ENCODE data around the gene MYL12B.
A peak's percentile ranks its signal among the peaks of the same experiment; 100 is the strongest.

The MYL12B gene

GRCh38 chr18:3262234-3263131 lies 550 bp downstream of the MYL12B start:
- peak overlapping the region; percentile 95 to 99 for H3K9ac ChIP-seq (ENCODE audit: low read depth in 1 of 2, low read length in 2 of 2)
- peaks cover 40 to 45% of the 10 kb centered on the region in 2 donors for H3K4me1 ChIP-seq (ENCODE audit: control insufficient read depth in 1 of 2, insufficient read depth in 2 of 2, low read length in 2 of 2)
- H3K36me3 ChIP-seq (ENCODE audit: control insufficient read depth in 1 of 2, insufficient read depth in 2 of 2, low read length in 2 of 2), result peaks cover 6 to 12% of the 10 kb centered on the region in 2 donors
- H3K4me3 ChIP-seq (ENCODE audit: low read depth in 1 of 2, low read length in 2 of 2), result peak overlapping the region; percentile 96
- H3K9me3 ChIP-seq (ENCODE audit: control insufficient read depth in 1 of 2, low read length in 2 of 2), result no peaks in the 10 kb centered on the region
- H3K27ac ChIP-seq (ENCODE audit: low read depth, low read length), result peak overlapping the region; percentile 96
- H3K27me3 ChIP-seq (ENCODE audit: control insufficient read depth in 1 of 2, insufficient read depth in 2 of 2, low read length in 2 of 2), result no peaks in the 10 kb centered on the region

GRCh38 chr18:3263132-3263700 lies 1.3 kb downstream of the MYL12B start:
- peak overlapping the region; percentile 96 for H3K4me3 ChIP-seq (ENCODE audit: low read depth in 1 of 2, low read length in 2 of 2)
- peaks cover 47 to 49% of the 10 kb centered on the region in 2 donors for H3K4me1 ChIP-seq (ENCODE audit: control insufficient read depth in 1 of 2, insufficient read depth in 2 of 2, low read length in 2 of 2)
- peaks cover 0 to 5% of the 10 kb centered on the region in 2 donors for H3K36me3 ChIP-seq (ENCODE audit: control insufficient read depth in 1 of 2, insufficient read depth in 2 of 2, low read length in 2 of 2)
- no peaks in the 10 kb centered on the region for H3K9me3 ChIP-seq (ENCODE audit: control insufficient read depth in 1 of 2, low read length in 2 of 2)
- no peaks in the 10 kb centered on the region for H3K27me3 ChIP-seq (ENCODE audit: control insufficient read depth in 1 of 2, insufficient read depth in 2 of 2, low read length in 2 of 2)
- peak overlapping the region; percentile 95 to 99 for H3K9ac ChIP-seq (ENCODE audit: low read depth in 1 of 2, low read length in 2 of 2)
- peak overlapping the region; percentile 96 for H3K27ac ChIP-seq (ENCODE audit: low read depth, low read length)

- H3K4me1 ChIP-seq (ENCODE audit: control insufficient read depth in 1 of 2, insufficient read depth in 2 of 2, low read length in 2 of 2), result peaks cover 56 to 60% of the 10 kb centered on the region in 2 donors
Observed at GRCh38 chr18:3264362-3264761, 2.4 kb downstream of the MYL12B start.

GRCh38 chr18:3265564-3266033 lies 3.7 kb downstream of the MYL12B start:
- Histone ChIP-seq H3K4me3 (ENCODE audit: low read depth in 1 of 2, low read length in 2 of 2) (peak overlapping the region; percentile 30 to 46), H3K9ac (ENCODE audit: low read depth in 1 of 2, low read length in 2 of 2) (no peak overlapping the region), H3K27me3 (ENCODE audit: control insufficient read depth in 1 of 2, insufficient read depth in 2 of 2, low read length in 2 of 2) (no peaks in the 10 kb centered on the region), H3K36me3 (ENCODE audit: control insufficient read depth in 1 of 2, insufficient read depth in 2 of 2, low read length in 2 of 2) (no peaks in the 10 kb centered on the region), H3K27ac (ENCODE audit: low read depth, low read length) (no peak overlapping the region), H3K4me1 (ENCODE audit: control insufficient read depth in 1 of 2, insufficient read depth in 2 of 2, low read length in 2 of 2) (peaks cover 54 to 64% of the 10 kb centered on the region in 2 donors), H3K9me3 (ENCODE audit: control insufficient read depth in 1 of 2, low read length in 2 of 2) (no peaks in the 10 kb centered on the region)

More at GRCh38 chr18:3264362-3264761, 2.4 kb downstream of the MYL12B start:
- Histone ChIP-seq H3K4me3 (ENCODE audit: low read depth in 1 of 2, low read length in 2 of 2) (peak overlapping the region; percentile 39 to 96), H3K27me3 (ENCODE audit: control insufficient read depth in 1 of 2, insufficient read depth in 2 of 2, low read length in 2 of 2) (no peaks in the 10 kb centered on the region), H3K36me3 (ENCODE audit: control insufficient read depth in 1 of 2, insufficient read depth in 2 of 2, low read length in 2 of 2) (peaks cover 0 to under 1% of the 10 kb centered on the region in 2 donors), H3K9ac (ENCODE audit: low read depth in 1 of 2, low read length in 2 of 2) (peak overlapping the region in 1 of 2 donors; percentile 7), H3K27ac (ENCODE audit: low read depth, low read length) (no peak overlapping the region), H3K9me3 (ENCODE audit: control insufficient read depth in 1 of 2, low read length in 2 of 2) (no peaks in the 10 kb centered on the region)

- peak overlapping the region; percentile 30 to 46 for H3K4me3 ChIP-seq (ENCODE audit: low read depth in 1 of 2, low read length in 2 of 2)
- H3K9me3 ChIP-seq (ENCODE audit: control insufficient read depth in 1 of 2, low read length in 2 of 2), result no peaks in the 10 kb centered on the region
- peaks cover 50 to 59% of the 10 kb centered on the region in 2 donors for H3K4me1 ChIP-seq (ENCODE audit: control insufficient read depth in 1 of 2, insufficient read depth in 2 of 2, low read length in 2 of 2)
- no peak overlapping the region for H3K27ac ChIP-seq (ENCODE audit: low read depth, low read length)
- no peaks in the 10 kb centered on the region for H3K36me3 ChIP-seq (ENCODE audit: control insufficient read depth in 1 of 2, insufficient read depth in 2 of 2, low read length in 2 of 2)
- no peak overlapping the region for H3K9ac ChIP-seq (ENCODE audit: low read depth in 1 of 2, low read length in 2 of 2)
- H3K27me3 ChIP-seq (ENCODE audit: control insufficient read depth in 1 of 2, insufficient read depth in 2 of 2, low read length in 2 of 2), result no peaks in the 10 kb centered on the region
Observed at GRCh38 chr18:3266062-3266608, 4.2 kb downstream of the MYL12B start.

- H3K36me3 ChIP-seq (ENCODE audit: control insufficient read depth in 1 of 2, insufficient read depth in 2 of 2, low read length in 2 of 2), result peaks cover 3% of the 10 kb centered on the region in 2 donors
- H3K9ac ChIP-seq (ENCODE audit: low read depth in 1 of 2, low read length in 2 of 2), result no peak overlapping the region
- H3K9me3 ChIP-seq (ENCODE audit: control insufficient read depth in 1 of 2, low read length in 2 of 2), result no peaks in the 10 kb centered on the region
- no peak overlapping the region for H3K27ac ChIP-seq (ENCODE audit: low read depth, low read length)
- H3K4me1 ChIP-seq (ENCODE audit: control insufficient read depth in 1 of 2, insufficient read depth in 2 of 2, low read length in 2 of 2), result peaks cover 50 to 59% of the 10 kb centered on the region in 2 donors
- no peaks in the 10 kb centered on the region for H3K27me3 ChIP-seq (ENCODE audit: control insufficient read depth in 1 of 2, insufficient read depth in 2 of 2, low read length in 2 of 2)
- no peak overlapping the region for H3K4me3 ChIP-seq (ENCODE audit: low read depth in 1 of 2, low read length in 2 of 2)
Observed at GRCh38 chr18:3268306-3268705, 6.4 kb downstream of the MYL12B start.

GRCh38 chr18:3269241-3269913 lies 7.4 kb downstream of the MYL12B start:
- Histone ChIP-seq H3K9ac (ENCODE audit: low read depth in 1 of 2, low read length in 2 of 2) (no peak overlapping the region), H3K27ac (ENCODE audit: low read depth, low read length) (no peak overlapping the region), H3K4me1 (ENCODE audit: control insufficient read depth in 1 of 2, insufficient read depth in 2 of 2, low read length in 2 of 2) (peaks cover 41 to 53% of the 10 kb centered on the region in 2 donors)

GRCh38 chr18:3269914-3270299 lies 8.0 kb downstream of the MYL12B start:
- Histone ChIP-seq H3K4me1 (ENCODE audit: control insufficient read depth in 1 of 2, insufficient read depth in 2 of 2, low read length in 2 of 2) (peaks cover 37 to 48% of the 10 kb centered on the region in 2 donors), H3K27me3 (ENCODE audit: control insufficient read depth in 1 of 2, insufficient read depth in 2 of 2, low read length in 2 of 2) (no peaks in the 10 kb centered on the region), H3K9ac (ENCODE audit: low read depth in 1 of 2, low read length in 2 of 2) (no peak overlapping the region), H3K9me3 (ENCODE audit: control insufficient read depth in 1 of 2, low read length in 2 of 2) (no peaks in the 10 kb centered on the region), H3K36me3 (ENCODE audit: control insufficient read depth in 1 of 2, insufficient read depth in 2 of 2, low read length in 2 of 2) (peaks cover 9 to 19% of the 10 kb centered on the region in 2 donors), H3K4me3 (ENCODE audit: low read depth in 1 of 2, low read length in 2 of 2) (no peak overlapping the region), H3K27ac (ENCODE audit: low read depth, low read length) (no peak overlapping the region)

More at GRCh38 chr18:3269241-3269913, 7.4 kb downstream of the MYL12B start:
- Histone ChIP-seq H3K9me3 (ENCODE audit: control insufficient read depth in 1 of 2, low read length in 2 of 2) (no peaks in the 10 kb centered on the region), H3K4me3 (ENCODE audit: low read depth in 1 of 2, low read length in 2 of 2) (peak overlapping the region in 1 of 2 donors; percentile 48), H3K36me3 (ENCODE audit: control insufficient read depth in 1 of 2, insufficient read depth in 2 of 2, low read length in 2 of 2) (peaks cover 8 to 14% of the 10 kb centered on the region in 2 donors), H3K27me3 (ENCODE audit: control insufficient read depth in 1 of 2, insufficient read depth in 2 of 2, low read length in 2 of 2) (no peaks in the 10 kb centered on the region)

- Histone ChIP-seq H3K9me3 (ENCODE audit: control insufficient read depth in 1 of 2, low read length in 2 of 2) (no peaks in the 10 kb centered on the region), H3K9ac (ENCODE audit: low read depth in 1 of 2, low read length in 2 of 2) (no peak overlapping the region), H3K4me3 (ENCODE audit: low read depth in 1 of 2, low read length in 2 of 2) (no peak overlapping the region), H3K27me3 (ENCODE audit: control insufficient read depth in 1 of 2, insufficient read depth in 2 of 2, low read length in 2 of 2) (no peaks in the 10 kb centered on the region), H3K27ac (ENCODE audit: low read depth, low read length) (no peak overlapping the region), H3K36me3 (ENCODE audit: control insufficient read depth in 1 of 2, insufficient read depth in 2 of 2, low read length in 2 of 2) (peaks cover 24 to 49% of the 10 kb centered on the region in 2 donors), H3K4me1 (ENCODE audit: control insufficient read depth in 1 of 2, insufficient read depth in 2 of 2, low read length in 2 of 2) (peaks cover 13 to 21% of the 10 kb centered on the region in 2 donors)
Observed at GRCh38 chr18:3273042-3273441, 11.1 kb downstream of the MYL12B start.

Data from duodenal mucosa (tissue), 2 donors.